NCI-H128 (cell line): ENCODE results near the gene MROH8.
"Not testable (repeated sequence)": the region's sequence is repeated elsewhere in the genome, so short reads cannot be mapped to it uniquely, and the experiment has no call there.

Experiments used
- DNase-seq: peaks from one replicate; lab custom pipeline; 2025; ENCODE audit not compliant: unreplicated experiment; lab: John Stamatoyannopoulos, UW

MROH8 gene

GRCh38 chr20:37095599-37096414, 83.5 kb downstream of the MROH8 start, which contains the start of gene RBL1:
TSS of gene RBL1 (minus strand) at chr20:37095997. CDS start at chr20:37095928, 69 bp downstream.
- peak; percentile 91 for DNase-seq

GRCh38 chr20:37095108-37095598, 84.2 kb downstream of the MROH8 start:
- DNase-seq: no peak

GRCh38 chr20:37090407-37090806, 88.9 kb downstream of the MROH8 start:
- no peak for DNase-seq

GRCh38 chr20:37081717-37082289, 97.5 kb downstream of the MROH8 start:
- no peak for DNase-seq

GRCh38 chr20:37077009-37077408, 102.3 kb downstream of the MROH8 start:
- no peak for DNase-seq

GRCh38 chr20:37075932-37076685, 103.2 kb downstream of the MROH8 start:
- DNase-seq: no peak

- DNase-seq: no peak
Measured at GRCh38 chr20:37072293-37073196, 106.8 kb downstream of the MROH8 start.

- DNase-seq: no peak
Measured at GRCh38 chr20:37071481-37071911, 107.9 kb downstream of the MROH8 start.

GRCh38 chr20:37069563-37069962, 109.8 kb downstream of the MROH8 start:
- not testable (repeated sequence) for DNase-seq

GRCh38 chr20:37066168-37066567, 113.2 kb downstream of the MROH8 start:
- no peak for DNase-seq

GRCh38 chr20:37055276-37055675, 124.1 kb downstream of the MROH8 start:
- DNase-seq: no peak

GRCh38 chr20:37053230-37053950, 126.0 kb downstream of the MROH8 start:
- no peak for DNase-seq
